ENCODE measurements around the gene KLF2. TPM values are rescaled to one million over a fixed set of nuclear protein-coding genes. Genes with fewer than 3 reads are reported as not detected.

Gene KLF2
- total RNA-seq, 4 donors from 2014 or later, result 16.5 to 139 (median 81.8) TPM

DNA sequence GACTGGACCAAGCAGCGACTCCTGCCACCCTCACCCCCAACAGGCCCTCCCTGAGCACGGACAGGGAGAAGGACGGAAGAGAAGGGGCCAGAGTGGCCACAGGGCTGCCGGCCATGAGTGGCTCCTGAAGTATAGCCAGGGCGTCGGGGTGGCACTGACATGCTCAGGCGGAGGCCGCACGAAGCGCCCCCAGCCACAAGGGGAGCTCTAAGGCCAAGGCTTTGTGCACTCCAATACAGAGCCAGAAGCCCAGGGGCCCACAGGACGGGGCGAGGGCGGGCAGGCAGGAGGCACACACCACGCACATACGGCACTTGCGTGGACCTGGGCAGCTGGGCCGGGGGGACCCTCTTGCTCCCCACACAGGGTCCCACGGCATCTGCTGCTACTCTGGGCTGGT, 52.0 kb downstream of the KLF2 start:
- DNase-seq, result peak in 1 of 2 donors; percentile 13
- Histone ChIP-seq H3K9me3 (no peaks in the 10 kb centered on the region), H3K36me3 (no peaks in the 10 kb centered on the region), H3K4me1 (peaks cover 14 to 22% of the 10 kb centered on the region in 2 donors), H3K4me3 (no peak overlapping the region), H3K27ac (no peak overlapping the region), H3K27me3 (no peaks in the 10 kb centered on the region)
- no peak for TF ChIP-seq POLR2A (IDR thresholded peaks at IDR 0.05)
- TF ChIP-seq, protein P1, sequence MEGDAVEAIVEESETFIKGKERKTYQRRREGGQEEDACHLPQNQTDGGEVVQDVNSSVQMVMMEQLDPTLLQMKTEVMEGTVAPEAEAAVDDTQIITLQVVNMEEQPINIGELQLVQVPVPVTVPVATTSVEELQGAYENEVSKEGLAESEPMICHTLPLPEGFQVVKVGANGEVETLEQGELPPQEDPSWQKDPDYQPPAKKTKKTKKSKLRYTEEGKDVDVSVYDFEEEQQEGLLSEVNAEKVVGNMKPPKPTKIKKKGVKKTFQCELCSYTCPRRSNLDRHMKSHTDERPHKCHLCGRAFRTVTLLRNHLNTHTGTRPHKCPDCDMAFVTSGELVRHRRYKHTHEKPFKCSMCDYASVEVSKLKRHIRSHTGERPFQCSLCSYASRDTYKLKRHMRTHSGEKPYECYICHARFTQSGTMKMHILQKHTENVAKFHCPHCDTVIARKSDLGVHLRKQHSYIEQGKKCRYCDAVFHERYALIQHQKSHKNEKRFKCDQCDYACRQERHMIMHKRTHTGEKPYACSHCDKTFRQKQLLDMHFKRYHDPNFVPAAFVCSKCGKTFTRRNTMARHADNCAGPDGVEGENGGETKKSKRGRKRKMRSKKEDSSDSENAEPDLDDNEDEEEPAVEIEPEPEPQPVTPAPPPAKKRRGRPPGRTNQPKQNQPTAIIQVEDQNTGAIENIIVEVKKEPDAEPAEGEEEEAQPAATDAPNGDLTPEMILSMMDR (IDR thresholded peaks at IDR 0.05), result no peak
- intact Hi-C loops (cut with DNase I; ENCODE audit: low total_unique reads), result no loop called here

DNA sequence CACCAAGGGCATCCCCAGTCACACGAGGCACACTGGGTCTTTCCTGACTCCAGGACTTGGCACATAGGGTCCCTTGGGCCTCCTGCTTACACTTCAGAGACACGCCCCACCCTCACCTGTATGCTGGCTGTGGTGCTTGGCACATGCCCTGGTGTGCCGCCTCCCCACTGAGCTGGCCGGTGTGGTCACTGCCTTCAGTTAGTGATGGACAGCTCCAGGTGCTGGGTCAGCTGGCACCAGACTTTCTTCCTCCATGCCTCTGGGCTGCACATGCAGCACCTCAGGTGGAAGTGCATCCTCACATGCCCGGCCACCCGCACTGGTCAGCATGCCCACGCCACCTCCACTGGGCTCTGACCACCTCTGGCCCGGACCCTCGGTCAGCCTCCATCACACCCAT, 52.9 kb downstream of the KLF2 start:
- Histone ChIP-seq H3K9me3 (no peaks in the 10 kb centered on the region), H3K27me3 (no peaks in the 10 kb centered on the region), H3K36me3 (no peaks in the 10 kb centered on the region), H3K4me3 (no peak overlapping the region), H3K4me1 (peaks cover 14 to 15% of the 10 kb centered on the region in 2 donors), H3K27ac (no peak overlapping the region)
- no peak for DNase-seq
- TF ChIP-seq, protein P1 (IDR thresholded peaks at IDR 0.05), result no peak
- TF ChIP-seq POLR2A (IDR thresholded peaks at IDR 0.05), result no peak
- intact Hi-C loops (cut with DNase I; ENCODE audit: low total_unique reads), result no loop called here

Other genes starting within 250 kb of the KLF2 start
- gene TPM4, start 248.3 kb upstream of the KLF2 start, total RNA-seq, result 100 to 1,000 TPM; 423 to 862 (median 517) TPM
- gene RAB8A, start 212.9 kb upstream of the KLF2 start, total RNA-seq, result 10 to 100 TPM; 13.3 to 67.4 (median 40.7) TPM
- gene HSH2D, start 181.1 kb upstream of the KLF2 start, total RNA-seq, result 1 to 10 TPM in 3 of 4 donors, not detected in 1; 1.4 to 3.1 (median 2.4) TPM
- gene CIB3, start 151.3 kb upstream of the KLF2 start, total RNA-seq, result not detected
- gene FAM32A, start 139.4 kb upstream of the KLF2 start, total RNA-seq, result 100 to 1,000 TPM in 1 of 4 donors, 10 to 100 TPM in 3; 17.6 to 106 (median 31.0) TPM
- 10 to 100 TPM; 21.2 to 80.9 (median 32.7) TPM for gene AP1M1, start 126.9 kb upstream of the KLF2 start, total RNA-seq
- 10 to 100 TPM; 18.8 to 67.2 (median 39.6) TPM for gene EPS15L1, start 147.1 kb downstream of the KLF2 start, total RNA-seq
- gene CALR3, start 171.3 kb downstream of the KLF2 start, total RNA-seq, result not detected
- 10 to 100 TPM in 1 of 4 donors, 1 to 10 TPM in 2, under 1 TPM in 1; 0.26 to 11.9 (median 7.5) TPM for gene C19orf44, start 171.6 kb downstream of the KLF2 start, total RNA-seq
- 10 to 100 TPM in 1 of 4 donors, 1 to 10 TPM in 3; 1.8 to 47.9 (median 7.8) TPM for gene CHERP, start 217.6 kb downstream of the KLF2 start, total RNA-seq
- 10 to 100 TPM; 10.2 to 39.8 (median 19.8) TPM for gene SLC35E1, start 247.6 kb downstream of the KLF2 start, total RNA-seq

Measured in uterus (tissue), 4 donors.